GM12878 (cell line): ENCODE measurements around the gene ANKRD33.

Experiments used
- ASH2L ChIP-seq: fragments of 300-600, 200-600 bp; sonication (generic); IDR thresholded peaks from 2 replicates; pipeline ENCODE4 v1.6.1; 2017; ENCODE audit warnings: low read depth, mild to moderate bottlenecking, borderline replicate concordance
- CBX3 ChIP-seq: fragments of 200-600 bp; sonication (generic); IDR thresholded peaks from 2 replicates; pipeline ENCODE4 v1.6.1; 2016; ENCODE audit warnings: low read depth, borderline replicate concordance
- EP300 ChIP-seq, 2 experiments: fragments of 150-350 bp in 1 of 2; IDR thresholded peaks; 2 replicates each; pipeline ENCODE4 v1.6.1; 2011 to 2012; ENCODE audit warnings: low read depth in 2 of 2, low read length in 2 of 2, borderline replicate concordance in 1 of 2, improper control_type of control experiment in 1 of 2, inconsistent platforms in 1 of 2; ENCODE audit not compliant: control insufficient read depth in 1 of 2
- EZH2 ChIP-seq: IDR thresholded peaks from 2 replicates; pipeline ENCODE4 v1.6.1; 2012; ENCODE audit warnings: low read depth, mild to moderate bottlenecking, control low read depth, inconsistent platforms, low read length, borderline replicate concordance; ENCODE audit not compliant: control insufficient read depth
- HDGF ChIP-seq: fragments of 450-650 bp; IDR thresholded peaks from 2 replicates; pipeline ENCODE4 v1.6.1; 2016; ENCODE audit warnings: antibody characterized with exemption
- RAD51 ChIP-seq: fragments of 450-650 bp; IDR thresholded peaks from 2 replicates; pipeline ENCODE4 v1.6.1; 2016; ENCODE audit warnings: moderate library complexity, mild to moderate bottlenecking, inconsistent platforms
- RCOR1 ChIP-seq: conservative IDR thresholded peaks from 2 replicates; pipeline ENCODE4 v1.6.1; 2012; ENCODE audit warnings: low read depth, low read length, improper control_type of control experiment
- SIN3A ChIP-seq: IDR thresholded peaks from 2 replicates; pipeline ENCODE4 v1.6.1; 2012; ENCODE audit warnings: low read depth, low read length, improper control_type of control experiment
- SUZ12 ChIP-seq: fragments of 200-600 bp; sonication (generic); IDR thresholded peaks from one replicate; pipeline ENCODE4 v1.6.1; 2018; ENCODE audit warnings: antibody characterized with exemption, mild to moderate bottlenecking; ENCODE audit not compliant: unreplicated experiment
- TAF1 ChIP-seq: IDR thresholded peaks from 2 replicates; pipeline ENCODE4 v1.6.1; 2011; ENCODE audit warnings: mild to moderate bottlenecking, low read depth, low read length, borderline replicate concordance
- TCF7 ChIP-seq: IDR thresholded peaks from 2 replicates; pipeline ENCODE4 v1.6.1; 2014; ENCODE audit warnings: antibody characterized with exemption, borderline replicate concordance
- TF ChIP-seq, protein P1 (sequence below), 3 experiments: IDR thresholded peaks in 2 of 3; conservative IDR thresholded peaks in 1 of 3; 2 replicates each; pipeline ENCODE4 v1.5.1; 2011; ENCODE audit warnings: low read depth in 3 of 3, low read length in 3 of 3, mild to moderate bottlenecking in 3 of 3, control low read depth in 2 of 3, moderate library complexity in 2 of 3, inconsistent platforms in 1 of 3, mixed read lengths in 1 of 3; ENCODE audit not compliant: control insufficient read depth in 2 of 3, insufficient read depth in 1 of 3; ENCODE audit errors: extremely low read depth in 1 of 3
- TF ChIP-seq, protein P2 (sequence below): IDR thresholded peaks from 2 replicates; pipeline ENCODE4 v1.6.1; 2012; ENCODE audit warnings: low read depth, low read length, improper control_type of control experiment

DNA sequence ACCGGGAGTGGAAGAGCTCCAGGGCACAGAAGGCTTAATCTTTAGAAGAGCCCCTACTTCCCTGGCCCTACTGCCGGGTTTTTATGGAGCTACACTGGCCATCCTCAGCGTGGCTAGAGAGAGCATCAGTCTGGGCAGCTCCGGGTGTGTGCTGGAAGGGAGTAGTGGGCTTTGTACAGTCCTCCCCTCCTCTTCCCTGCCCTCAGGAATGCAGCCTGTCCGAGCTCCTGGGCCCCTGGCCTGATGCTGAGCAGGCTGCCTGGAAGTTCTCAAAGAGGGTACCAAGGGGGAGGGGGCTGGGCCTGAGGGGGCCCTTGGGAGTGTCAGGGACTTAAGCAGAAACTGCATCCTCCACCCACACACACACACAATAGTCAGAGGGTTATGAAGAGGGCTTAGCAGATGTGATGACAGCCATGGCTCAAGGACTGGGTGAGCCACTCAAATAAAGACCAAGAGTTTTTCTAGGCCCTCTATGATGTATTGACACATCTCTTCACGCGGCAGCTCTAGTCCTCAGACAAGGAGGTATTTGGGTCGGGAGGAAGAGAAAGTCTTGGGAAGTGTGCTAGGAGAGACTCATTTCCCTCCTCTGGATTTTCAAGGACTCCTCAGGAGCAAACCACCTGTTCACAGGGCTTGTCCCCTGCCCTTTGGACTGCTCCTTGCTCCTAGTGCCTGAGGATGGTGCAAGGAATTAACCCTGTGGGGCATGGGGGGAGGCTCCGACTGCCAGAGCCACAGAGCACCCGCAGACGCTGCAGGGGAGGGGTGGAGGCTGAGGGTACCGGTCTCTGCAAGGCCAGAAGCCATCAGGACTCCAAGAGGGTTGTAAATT, 22.9 kb upstream of the ANKRD33 start:
- no peak for TF ChIP-seq HDGF
- no peak for TF ChIP-seq TCF7
- TF ChIP-seq EP300 (IDR thresholded peaks at IDR 0.05; ENCODE audit: borderline replicate concordance in 1 of 2, control insufficient read depth in 1 of 2, low read depth in 2 of 2, low read length in 2 of 2): no peak
- no peak for TF ChIP-seq EZH2
- TF ChIP-seq, protein P1, sequence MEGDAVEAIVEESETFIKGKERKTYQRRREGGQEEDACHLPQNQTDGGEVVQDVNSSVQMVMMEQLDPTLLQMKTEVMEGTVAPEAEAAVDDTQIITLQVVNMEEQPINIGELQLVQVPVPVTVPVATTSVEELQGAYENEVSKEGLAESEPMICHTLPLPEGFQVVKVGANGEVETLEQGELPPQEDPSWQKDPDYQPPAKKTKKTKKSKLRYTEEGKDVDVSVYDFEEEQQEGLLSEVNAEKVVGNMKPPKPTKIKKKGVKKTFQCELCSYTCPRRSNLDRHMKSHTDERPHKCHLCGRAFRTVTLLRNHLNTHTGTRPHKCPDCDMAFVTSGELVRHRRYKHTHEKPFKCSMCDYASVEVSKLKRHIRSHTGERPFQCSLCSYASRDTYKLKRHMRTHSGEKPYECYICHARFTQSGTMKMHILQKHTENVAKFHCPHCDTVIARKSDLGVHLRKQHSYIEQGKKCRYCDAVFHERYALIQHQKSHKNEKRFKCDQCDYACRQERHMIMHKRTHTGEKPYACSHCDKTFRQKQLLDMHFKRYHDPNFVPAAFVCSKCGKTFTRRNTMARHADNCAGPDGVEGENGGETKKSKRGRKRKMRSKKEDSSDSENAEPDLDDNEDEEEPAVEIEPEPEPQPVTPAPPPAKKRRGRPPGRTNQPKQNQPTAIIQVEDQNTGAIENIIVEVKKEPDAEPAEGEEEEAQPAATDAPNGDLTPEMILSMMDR (IDR thresholded peaks at IDR 0.05 in 2 of 3, conservative IDR thresholded peaks at IDR 0.05 in 1 of 3; ENCODE audit: control insufficient read depth in 2 of 3, extremely low read depth in 1 of 3, insufficient read depth in 1 of 3, low read depth in 3 of 3, low read length in 3 of 3): no peak
- no peak for TF ChIP-seq SIN3A
- no peak for TF ChIP-seq TAF1
- TF ChIP-seq ASH2L: no peak
- TF ChIP-seq, protein P2, sequence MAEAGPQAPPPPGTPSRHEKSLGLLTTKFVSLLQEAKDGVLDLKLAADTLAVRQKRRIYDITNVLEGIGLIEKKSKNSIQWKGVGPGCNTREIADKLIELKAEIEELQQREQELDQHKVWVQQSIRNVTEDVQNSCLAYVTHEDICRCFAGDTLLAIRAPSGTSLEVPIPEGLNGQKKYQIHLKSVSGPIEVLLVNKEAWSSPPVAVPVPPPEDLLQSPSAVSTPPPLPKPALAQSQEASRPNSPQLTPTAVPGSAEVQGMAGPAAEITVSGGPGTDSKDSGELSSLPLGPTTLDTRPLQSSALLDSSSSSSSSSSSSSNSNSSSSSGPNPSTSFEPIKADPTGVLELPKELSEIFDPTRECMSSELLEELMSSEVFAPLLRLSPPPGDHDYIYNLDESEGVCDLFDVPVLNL: no peak
- no peak for TF ChIP-seq SUZ12
- no peak for TF ChIP-seq CBX3
- TF ChIP-seq RCOR1: no peak
- TF ChIP-seq RAD51: no peak
